Endothelial cell (in vitro differentiated cells): ENCODE results near the gene KDM6B. TPM values are rescaled to one million over a fixed set of nuclear protein-coding genes. Genes with fewer than 3 reads are reported as not detected.

ENCODE experiments used
- DNase-seq: peaks from one replicate; pipeline ENCODE4 v3.0.0; 2021; ENCODE audit warnings: low spot score
- H3K27ac Mint-ChIP-seq: one replicate; pipeline ENCODE4 v1.8.0; 2021; ENCODE audit warnings: mixed read lengths, inconsistent platforms; ENCODE audit not compliant: unreplicated experiment
- H3K27me3 Mint-ChIP-seq: one replicate; pipeline ENCODE4 v1.8.0; 2021; ENCODE audit warnings: mild to moderate bottlenecking, moderate library complexity, mixed read lengths, inconsistent platforms; ENCODE audit not compliant: unreplicated experiment
- H3K36me3 Mint-ChIP-seq: one replicate; pipeline ENCODE4 v1.8.0; 2021; ENCODE audit warnings: mild to moderate bottlenecking, low read depth, mixed read lengths, inconsistent platforms; ENCODE audit not compliant: unreplicated experiment
- H3K4me1 Mint-ChIP-seq: one replicate; pipeline ENCODE4 v1.8.0; 2021; ENCODE audit warnings: mild to moderate bottlenecking, mixed read lengths, inconsistent platforms; ENCODE audit not compliant: unreplicated experiment
- H3K4me3 Mint-ChIP-seq: one replicate; pipeline ENCODE4 v1.8.0; 2021; ENCODE audit warnings: mild to moderate bottlenecking, mixed read lengths, inconsistent platforms; ENCODE audit not compliant: unreplicated experiment
- H3K9me3 Mint-ChIP-seq: one replicate; pipeline ENCODE4 v1.8.0; 2021; ENCODE audit warnings: mixed read lengths, inconsistent platforms; ENCODE audit not compliant: unreplicated experiment
- CTCF ChIP-seq: fragments of 200-600 bp; sonication (generic); IDR thresholded peaks from one replicate; pipeline ENCODE4 v1.5.0; 2021; ENCODE audit warnings: antibody characterized with exemption; ENCODE audit not compliant: unreplicated experiment
- total RNA-seq: library from RNA; stranded (reverse); fragmentation: NEBNext Ultra II Directional; extraction: Animal tissue kit (Norgen Biotek cat#: 25700); gene quantifications from one replicate; pipeline ENCODE4 v1.2.1, GENCODE V29; 2021; ENCODE audit not compliant: unreplicated experiment

KDM6B gene
- total RNA-seq, 1 donor from 2014 or later: 47.4 TPM

- TF ChIP-seq CTCF: no peak
- Mint-ChIP-seq H3K4me1 (peaks cover 35% of the 10 kb centered on the region), H3K36me3 (peaks cover 24% of the 10 kb centered on the region), H3K4me3 (no peak overlapping the region), H3K27ac (no peak overlapping the region), H3K9me3 (no peaks in the 10 kb centered on the region), H3K27me3 (peaks cover 5% of the 10 kb centered on the region)
- no peak for DNase-seq
These were observed 31.1 kb downstream of the KDM6B start for GRCh38 chr17:7864995-7865650.

GRCh38 chr17:7867881-7868329 is 33.9 kb downstream of the KDM6B start:
- no peak for TF ChIP-seq CTCF

GRCh38 chr17:7873051-7873450 is 39.0 kb downstream of the KDM6B start:
- Mint-ChIP-seq H3K4me1 (peaks cover 7% of the 10 kb centered on the region), H3K36me3 (peaks cover 16% of the 10 kb centered on the region), H3K27ac (no peak overlapping the region)

More at GRCh38 chr17:7867881-7868329, 33.9 kb downstream of the KDM6B start:
- DNase-seq: no peak
- Mint-ChIP-seq H3K4me3 (peak overlapping the region; percentile 68), H3K36me3 (peaks cover 16% of the 10 kb centered on the region), H3K27me3 (peaks cover 3% of the 10 kb centered on the region), H3K9me3 (no peaks in the 10 kb centered on the region), H3K27ac (no peak overlapping the region), H3K4me1 (peaks cover 18% of the 10 kb centered on the region)

GRCh38 chr17:7875804-7876370 is 41.9 kb downstream of the KDM6B start:
- TF ChIP-seq CTCF: no peak
- Mint-ChIP-seq H3K4me3 (no peak overlapping the region), H3K4me1 (no peaks in the 10 kb centered on the region), H3K36me3 (peaks cover 14% of the 10 kb centered on the region), H3K9me3 (no peaks in the 10 kb centered on the region), H3K27ac (no peak overlapping the region), H3K27me3 (peaks cover 3% of the 10 kb centered on the region)
- no peak for DNase-seq

More at GRCh38 chr17:7873051-7873450, 39.0 kb downstream of the KDM6B start:
- Mint-ChIP-seq H3K27me3 (peaks cover 3% of the 10 kb centered on the region), H3K4me3 (no peak overlapping the region), H3K9me3 (no peaks in the 10 kb centered on the region)
- TF ChIP-seq CTCF: no peak
- no peak for DNase-seq

- DNase-seq: no peak
- H3K27me3 Mint-ChIP-seq: peaks cover 3% of the 10 kb centered on the region
- H3K9me3 Mint-ChIP-seq: no peaks in the 10 kb centered on the region
- TF ChIP-seq CTCF: no peak
- H3K36me3 Mint-ChIP-seq: peaks cover 12% of the 10 kb centered on the region
- no peak overlapping the region for H3K27ac Mint-ChIP-seq
- no peaks in the 10 kb centered on the region for H3K4me1 Mint-ChIP-seq
- H3K4me3 Mint-ChIP-seq: no peak overlapping the region
These were observed 44.2 kb downstream of the KDM6B start for GRCh38 chr17:7878234-7878633.
